Measurements from ENCODE around the gene RNF115.
"Not testable (repeated sequence)": the region's sequence is repeated elsewhere in the genome, so short reads cannot be mapped to it uniquely, and the experiment has no call there.

Gene RNF115

DNA sequence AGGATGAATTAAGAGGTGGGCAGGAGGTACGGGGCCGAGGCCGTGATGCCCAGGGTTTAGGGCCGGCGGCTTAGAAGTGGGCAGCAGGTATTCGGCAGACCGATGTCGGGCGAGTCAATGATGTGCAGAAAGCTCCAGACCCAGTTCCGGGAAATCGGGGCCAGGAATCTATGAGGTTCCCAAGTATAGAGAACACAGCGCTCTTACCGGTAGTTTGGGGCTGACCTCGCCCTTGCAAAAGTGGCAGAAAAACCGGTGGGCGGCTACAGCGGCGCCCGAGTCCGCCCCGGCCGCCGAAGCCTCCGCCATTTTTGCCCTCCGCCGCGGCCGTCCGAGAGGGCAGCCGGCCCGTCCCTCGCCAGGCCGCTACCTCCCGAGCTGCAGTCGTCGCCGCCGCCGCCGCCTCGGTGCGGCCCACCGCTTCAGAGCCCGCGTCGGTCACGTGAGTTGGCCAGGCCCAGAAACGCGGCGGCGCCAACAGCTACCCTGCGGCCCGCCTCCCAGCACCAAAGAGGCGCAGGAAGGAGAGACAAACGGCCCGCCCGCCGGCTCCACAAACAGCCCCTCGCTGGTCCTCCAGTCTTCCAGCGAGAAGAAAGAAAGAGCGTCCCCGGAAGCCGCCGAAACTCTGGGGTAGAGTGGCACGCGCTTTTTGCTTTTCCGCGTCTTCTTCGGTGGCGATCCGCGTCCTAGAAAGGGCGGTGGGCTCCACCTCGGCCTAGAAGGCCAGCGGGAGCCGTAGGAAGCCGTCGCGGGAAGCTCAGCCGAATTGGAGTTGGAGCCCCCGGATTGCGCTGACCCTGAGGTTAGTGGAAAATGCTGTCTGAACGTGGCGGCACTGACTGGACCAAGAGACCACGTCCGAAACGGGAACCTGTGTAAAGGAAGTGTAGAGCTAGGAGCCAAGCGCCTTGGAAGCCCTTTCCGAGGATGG is at the start of gene RNF115, which contains the start of gene POLR3C:
Gene RNF115 (minus strand): TSS at position 531 of the 934 bp plus-strand sequence. CDS start 222 bp downstream, at position 309.
Gene POLR3C (plus strand): TSS at position 636 of the 934 bp plus-strand sequence. CDS start 1,577 bp downstream, outside the sequence.
- DNase-seq (ENCODE audit: low read depth) = no peak

DNA sequence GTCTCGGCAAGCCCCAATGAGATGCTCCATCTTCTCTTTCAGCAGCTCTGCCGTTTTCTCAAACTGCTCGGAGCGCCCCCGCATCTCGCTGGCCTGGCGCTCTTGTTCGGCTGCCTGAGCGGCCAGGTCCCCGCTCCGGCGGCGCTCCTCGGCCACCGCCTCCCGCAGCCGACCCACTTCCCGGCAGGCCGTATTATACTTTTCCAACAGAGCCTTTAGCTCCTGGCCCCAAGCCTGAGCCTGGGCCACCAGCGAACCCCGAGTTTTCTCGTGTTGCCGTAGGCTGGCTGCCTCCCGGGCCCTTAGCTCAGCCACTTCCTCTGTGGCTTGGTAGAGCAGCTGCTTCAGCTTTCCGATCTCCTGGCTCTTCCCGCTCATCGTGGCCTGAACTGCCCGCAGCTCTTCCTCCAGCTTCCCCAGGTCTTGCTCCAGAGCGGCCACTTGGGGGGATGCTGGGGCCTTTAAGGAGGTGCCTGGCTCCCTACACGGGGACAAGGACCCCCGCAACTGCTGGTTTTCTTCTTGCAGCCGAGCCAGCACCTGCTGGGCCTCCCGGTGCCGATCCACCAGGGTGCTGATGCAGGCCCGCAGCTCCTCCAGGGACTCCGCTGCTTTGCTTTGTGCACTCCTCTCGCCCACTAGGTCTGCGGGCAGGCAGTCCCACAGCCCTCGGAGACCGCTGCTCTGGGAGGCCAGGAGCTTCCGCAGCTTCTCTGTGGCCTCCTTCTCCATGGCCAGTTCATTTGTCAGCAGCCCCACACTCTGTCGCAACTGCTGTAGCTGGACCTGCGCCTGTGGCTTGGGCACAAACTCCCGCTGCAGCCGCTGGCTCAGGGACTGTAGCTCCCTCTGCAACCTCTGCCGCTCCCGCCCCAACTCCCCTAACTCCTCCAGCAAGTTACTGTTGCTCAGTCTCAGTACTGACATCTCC is 48.4 kb upstream of the RNF115 start:
- no peak for DNase-seq (ENCODE audit: low read depth)

DNA sequence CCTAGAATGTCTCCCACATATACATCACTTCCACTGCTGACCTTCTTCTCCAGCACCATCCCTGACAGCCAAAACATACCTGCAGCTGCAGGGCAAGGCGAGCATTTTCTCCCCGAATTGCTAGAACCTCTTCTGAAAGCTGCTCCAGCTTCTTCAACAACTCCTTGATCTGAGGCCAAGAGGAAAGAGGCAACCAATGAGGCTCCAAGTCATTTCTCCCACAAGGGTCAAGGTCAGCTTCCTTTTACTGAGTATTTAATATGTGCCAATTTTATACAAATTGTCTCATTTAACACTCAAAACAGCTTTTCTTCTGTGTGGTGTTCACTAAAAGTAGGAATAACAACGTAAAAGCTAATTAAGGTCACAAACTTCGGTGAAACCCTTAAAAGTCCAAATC is 44.3 kb upstream of the RNF115 start:
- no peak for DNase-seq (ENCODE audit: low read depth)

DNA sequence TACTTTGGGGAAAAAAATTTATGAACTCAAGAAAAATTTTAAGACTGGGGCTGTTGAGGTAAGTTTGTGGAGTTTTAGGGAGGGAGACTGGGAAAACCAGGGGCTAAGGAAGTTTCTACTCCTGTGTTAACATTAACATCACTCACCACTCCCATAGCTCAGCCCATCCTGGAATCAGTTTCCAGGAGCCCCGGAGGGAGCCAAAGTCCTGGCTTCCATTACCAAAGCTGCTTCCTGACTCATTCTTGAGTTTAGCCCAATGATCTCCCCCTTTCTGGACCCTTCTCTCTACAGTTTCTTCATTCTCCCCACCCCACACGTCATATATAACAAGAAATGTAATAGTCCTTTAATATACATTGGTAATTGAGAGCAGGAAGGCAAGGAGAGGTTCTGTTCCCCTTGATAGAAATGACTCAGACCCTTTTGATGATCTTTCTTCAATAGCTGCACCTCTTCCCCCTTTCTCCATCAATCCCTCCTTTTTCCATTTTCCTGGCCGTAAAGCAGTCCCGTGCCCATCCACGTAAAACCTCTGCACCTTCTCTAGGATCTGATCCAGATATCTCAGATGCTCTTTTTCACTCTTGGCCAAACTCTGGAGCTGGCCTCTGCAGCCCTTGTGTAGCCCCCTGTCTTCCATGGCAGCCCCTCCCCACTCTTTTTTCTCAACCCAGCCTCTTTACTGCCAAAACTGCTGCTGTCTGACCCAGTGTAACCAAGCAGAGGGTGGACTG is 39.6 kb upstream of the RNF115 start:
- DNase-seq (ENCODE audit: low read depth) = no peak

DNA sequence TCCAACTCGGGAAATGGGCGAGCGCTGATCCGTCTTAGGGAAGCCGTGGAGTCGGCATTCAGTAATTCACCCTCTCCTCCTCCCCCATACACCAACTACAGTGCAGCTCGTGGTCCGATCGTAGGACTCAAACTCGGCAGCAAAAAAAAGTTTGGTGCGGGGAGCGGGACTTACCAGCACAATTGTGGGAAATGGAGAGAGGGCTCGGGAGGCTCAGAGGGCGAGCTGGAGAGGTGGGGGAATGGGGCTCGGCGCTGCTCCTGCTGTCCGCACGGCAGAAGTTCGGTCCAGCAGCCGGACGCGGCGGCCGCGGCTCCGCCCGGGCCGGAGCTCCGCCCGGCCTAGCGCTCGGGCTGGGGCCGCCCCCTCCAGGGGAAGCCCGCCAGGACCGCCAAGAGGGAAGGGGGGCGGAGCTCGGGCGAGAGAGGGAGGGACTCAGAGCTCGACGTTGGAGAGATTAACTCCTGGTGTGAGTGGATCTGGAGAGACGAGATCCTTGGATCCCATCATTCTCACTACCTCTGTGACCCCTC is 35.7 kb upstream of the RNF115 start:
- DNase-seq (ENCODE audit: low read depth) = no peak

DNA sequence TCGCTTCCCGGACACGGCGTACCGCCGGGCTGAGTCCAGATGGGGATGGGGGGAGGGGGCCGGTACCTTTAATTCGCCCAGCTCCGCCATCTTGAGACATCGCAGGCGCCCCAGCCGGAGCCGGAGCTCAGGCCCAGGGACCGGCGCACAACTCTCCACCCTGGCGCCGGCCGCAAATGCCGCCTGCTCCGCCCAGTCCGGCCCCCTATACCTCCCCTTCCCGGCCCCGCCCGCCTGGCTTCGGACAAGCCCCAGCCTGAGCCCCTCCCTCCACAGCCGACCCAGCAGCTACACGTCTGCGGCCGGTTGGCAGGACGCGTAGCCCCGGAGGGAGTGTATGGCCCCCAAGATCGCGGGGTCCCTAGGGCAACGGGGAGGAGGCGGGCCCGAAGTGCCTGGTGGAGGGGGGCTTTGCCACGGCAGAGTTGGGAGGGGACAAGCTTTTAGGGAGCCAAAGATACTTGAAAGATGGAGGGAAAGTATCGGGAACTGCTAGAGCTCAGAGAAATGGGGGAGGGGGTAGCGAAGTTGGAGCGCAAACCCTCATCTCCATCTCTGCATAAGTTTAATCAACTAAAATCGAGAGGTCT is 35.1 kb upstream of the RNF115 start, which contains the start of gene PIAS3:
Gene PIAS3 (minus strand): TSS at position 181 of the 590 bp plus-strand sequence. CDS start 91 bp downstream, at position 90.
- peak; percentile 72 for DNase-seq (ENCODE audit: low read depth)

DNA sequence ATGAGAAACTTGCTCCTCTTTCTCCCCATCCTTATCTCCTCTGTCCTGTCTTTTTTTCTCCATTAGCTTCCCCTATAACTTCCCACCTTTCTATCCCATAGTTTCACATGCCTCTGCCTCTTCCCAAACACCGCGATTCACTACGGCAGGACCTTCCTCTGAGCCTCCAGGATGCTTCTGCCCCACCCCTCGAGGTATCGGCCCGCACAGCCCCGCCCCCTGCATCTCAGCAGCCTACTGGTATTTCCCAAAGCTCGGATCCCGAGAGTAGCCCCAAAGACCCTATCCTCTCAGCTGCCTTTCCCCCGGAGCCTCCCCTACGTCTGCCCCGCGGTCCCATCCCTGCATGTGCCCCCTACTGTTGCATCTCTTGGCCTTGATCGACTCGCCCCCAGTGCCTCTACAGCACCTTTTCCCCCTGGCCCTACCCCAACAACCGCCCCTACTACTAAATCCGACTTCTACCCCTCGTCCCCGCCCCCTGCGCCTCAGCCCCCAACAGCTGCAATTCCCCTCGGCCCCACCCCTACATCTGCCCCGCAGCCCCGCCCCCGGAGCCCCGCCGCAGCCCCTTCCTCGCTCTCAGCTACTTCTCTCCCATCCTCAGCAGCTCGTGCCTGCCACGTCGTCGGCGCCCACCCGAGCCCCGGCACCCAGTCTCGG is 34.5 kb upstream of the RNF115 start:
- no peak for DNase-seq (ENCODE audit: low read depth)

- no peak for DNase-seq (ENCODE audit: low read depth)
Observed at GRCh38 chr1:145857170-145857569, 33.3 kb upstream of the RNF115 start.

DNA sequence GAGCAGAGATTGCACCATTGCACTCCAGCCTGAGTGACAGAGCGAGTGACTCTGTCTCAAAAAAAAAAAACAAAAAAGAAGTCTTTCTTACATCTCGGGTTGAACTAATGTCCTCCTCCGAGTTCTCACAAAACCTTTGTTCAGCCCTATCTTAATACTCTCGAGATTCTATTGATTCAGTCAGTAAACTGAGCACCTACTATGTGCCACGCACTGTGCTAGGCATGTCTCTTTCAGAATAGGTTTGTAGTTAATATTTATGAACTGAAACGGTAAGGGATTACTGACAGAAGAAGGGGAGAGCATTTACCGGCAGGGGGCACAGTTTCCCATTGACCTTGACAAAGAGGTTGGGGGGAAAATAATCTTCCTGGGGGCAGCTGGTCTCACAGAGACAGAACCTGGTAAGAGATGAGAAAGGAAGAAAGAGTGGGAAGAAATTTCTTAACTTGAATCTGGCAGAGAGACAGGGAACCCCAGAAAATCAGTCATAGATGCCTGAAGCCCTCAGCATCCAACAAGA is 31.6 kb upstream of the RNF115 start:
- DNase-seq (ENCODE audit: low read depth) = no peak

DNA sequence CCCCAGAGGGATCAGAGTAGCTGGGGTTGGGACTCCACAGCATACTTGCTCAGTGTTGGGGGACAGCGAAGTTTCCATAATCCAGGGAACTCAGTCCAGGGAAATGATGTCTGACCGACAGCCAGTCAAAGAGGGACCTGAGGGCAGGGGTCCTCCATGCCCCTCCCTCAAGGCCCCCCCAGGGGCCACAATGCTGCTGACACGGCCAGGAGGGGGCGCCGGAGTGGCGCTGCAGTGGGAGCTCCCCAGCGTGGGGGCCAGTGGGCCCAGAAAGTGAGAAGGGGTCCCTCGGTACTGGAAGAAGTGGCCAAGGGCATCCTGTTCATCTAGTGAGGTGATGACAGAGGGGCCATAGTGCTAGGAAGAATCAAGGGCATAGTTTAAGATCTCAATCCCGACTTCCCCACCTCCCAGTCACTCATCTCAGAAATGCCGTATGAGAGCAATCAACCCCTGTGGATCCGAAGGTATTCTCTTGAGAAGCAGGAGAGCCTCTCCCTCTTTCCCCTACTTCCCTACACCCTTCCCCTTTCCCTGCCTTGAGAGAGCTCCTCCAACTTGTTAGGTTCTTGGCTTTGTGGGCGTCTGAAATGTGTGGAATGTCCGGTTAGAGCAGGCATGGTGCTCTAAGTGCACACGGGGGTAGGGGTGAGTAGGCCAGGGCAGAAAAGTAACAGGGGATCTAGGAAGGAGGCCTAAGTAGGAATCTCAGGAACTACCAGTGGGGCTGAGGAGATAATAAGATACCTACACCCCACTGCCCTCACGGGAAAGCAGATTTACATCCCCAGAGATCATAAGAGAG is 25.7 kb upstream of the RNF115 start:
- peak; percentile 74 for DNase-seq (ENCODE audit: low read depth)

DNA sequence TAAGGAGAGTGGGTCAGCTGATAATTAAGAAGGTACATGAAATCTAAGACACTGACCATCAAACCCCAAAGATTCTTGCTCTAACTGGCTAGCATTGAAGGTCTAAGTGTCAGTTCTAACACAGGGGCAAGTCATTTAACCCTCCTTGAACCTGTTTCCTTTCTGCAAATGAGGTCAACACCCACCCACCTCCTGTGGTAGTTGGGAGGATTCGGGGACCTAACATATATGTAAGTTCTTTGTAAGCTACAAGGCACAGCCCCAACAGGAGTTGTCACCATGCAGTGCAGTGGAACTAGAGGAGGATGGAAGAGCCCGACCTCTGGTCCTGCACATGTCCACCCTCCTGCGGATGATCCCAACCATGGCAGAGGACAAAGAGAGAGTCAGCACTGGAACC is 23.9 kb upstream of the RNF115 start:
- no peak for DNase-seq (ENCODE audit: low read depth)

DNA sequence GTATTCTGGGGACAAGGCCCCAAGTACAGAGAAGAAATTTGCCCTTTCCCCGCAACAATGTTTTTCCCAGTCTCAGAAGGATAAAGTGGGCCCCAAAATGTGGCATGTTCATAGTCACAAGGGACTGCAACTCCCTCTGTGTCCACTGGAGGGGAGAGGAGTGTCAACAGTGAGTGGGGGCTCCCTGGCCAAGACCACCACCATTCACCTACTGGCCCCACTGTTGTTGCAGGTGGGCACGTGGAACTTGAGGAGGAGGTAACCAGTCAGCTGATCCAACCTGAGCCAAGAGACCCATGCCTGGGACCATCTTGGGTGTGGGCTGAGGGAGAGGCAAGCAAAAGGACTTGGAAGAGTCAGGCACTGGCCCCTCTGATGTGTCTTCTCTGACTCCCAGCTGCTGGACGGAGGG is 22.3 kb upstream of the RNF115 start:
- no peak for DNase-seq (ENCODE audit: low read depth)

DNA sequence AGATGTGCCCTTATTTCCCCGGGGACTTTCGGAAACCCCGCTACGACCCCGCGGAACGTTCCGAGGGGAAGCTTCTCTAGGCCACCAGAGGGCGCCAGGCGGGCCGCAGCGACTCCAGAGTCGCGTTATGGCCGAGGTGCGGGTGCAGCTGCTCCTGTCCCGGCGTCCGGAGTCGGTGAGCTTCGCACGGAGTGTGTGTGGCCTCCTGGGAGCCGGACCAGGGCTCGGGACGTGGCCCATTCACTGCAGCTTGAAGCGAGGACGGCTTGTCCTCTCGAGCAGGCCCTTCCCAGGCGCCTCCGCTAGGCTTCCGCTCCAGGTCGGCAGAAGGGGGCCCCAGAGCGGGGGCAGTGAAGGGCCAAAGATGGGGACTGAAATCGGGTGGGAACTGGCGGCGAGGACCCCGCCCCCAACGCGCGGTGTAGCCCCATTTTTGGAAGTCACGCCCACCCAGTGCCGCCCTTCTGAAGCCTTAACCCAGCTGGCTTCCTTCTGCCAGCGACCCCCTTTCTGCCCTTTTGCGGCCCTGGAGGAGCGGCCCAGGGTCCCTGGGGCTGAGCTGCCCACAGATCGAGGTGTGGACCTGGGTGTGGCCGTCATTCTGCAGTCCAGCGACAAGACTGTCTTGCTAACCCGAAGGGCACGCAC is 21.7 kb upstream of the RNF115 start, which contains the start of gene NUDT17:
Gene NUDT17 (plus strand): TSS at position 117 of the 648 bp plus-strand sequence. CDS start 11 bp downstream, at position 128.
- DNase-seq (ENCODE audit: low read depth) = no peak

GRCh38 chr1:145845144-145845513 is 21.2 kb upstream of the RNF115 start:
- no peak for DNase-seq (ENCODE audit: low read depth)

GRCh38 chr1:145843031-145843430 is 19.1 kb upstream of the RNF115 start:
- no peak for DNase-seq (ENCODE audit: low read depth)

DNA sequence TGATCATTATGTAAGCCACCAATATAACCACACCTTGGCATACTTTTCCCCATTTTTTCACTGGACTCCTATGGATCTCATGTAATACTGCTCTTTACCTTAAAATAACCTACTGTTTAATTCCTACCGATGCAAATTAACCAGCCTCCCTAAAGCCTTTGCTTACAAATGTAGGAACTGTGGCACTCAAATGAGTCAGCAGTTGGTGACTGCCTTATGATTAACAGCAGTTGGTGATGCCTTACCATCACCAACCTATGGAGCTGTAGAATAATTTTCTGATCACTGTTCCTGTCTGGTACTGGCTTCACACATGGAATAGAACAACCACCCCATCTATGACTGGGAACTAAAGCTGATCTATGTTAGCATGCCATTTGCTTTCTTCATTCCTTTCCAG is 13.8 kb upstream of the RNF115 start:
- no peak for DNase-seq (ENCODE audit: low read depth)

- not testable (repeated sequence) for DNase-seq (ENCODE audit: low read depth)
Observed at GRCh38 chr1:145830810-145831209, 6.9 kb upstream of the RNF115 start.

- no peak for DNase-seq (ENCODE audit: low read depth)
Observed at GRCh38 chr1:145828367-145829026, 4.6 kb upstream of the RNF115 start.

All from non-pigmented ciliary epithelial cell (primary cell).